ENCODE results near the gene CYBB.

The CYBB gene

DNA sequence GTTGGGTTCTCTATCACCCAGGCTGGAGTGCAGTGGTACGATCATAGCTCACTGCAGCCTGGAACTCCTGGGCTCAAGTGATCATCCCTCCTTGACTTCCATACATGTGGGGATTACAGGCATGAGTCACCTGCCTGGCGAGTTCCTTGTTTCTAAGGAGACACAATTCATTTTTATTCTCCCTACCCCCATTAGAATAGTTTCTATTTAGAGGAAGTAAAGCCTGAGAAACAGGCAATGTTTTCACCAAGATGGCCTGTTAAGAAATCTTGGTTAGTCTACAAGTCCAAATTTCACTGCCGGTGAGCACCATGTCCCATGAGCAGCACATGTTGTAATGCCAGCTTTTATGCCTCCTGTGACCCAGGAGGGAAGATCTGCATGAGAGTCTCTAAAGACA lies 5.7 kb downstream of the CYBB start:
- DNase-seq (ENCODE audit: low read depth, low spot score): peak; percentile 5

DNA sequence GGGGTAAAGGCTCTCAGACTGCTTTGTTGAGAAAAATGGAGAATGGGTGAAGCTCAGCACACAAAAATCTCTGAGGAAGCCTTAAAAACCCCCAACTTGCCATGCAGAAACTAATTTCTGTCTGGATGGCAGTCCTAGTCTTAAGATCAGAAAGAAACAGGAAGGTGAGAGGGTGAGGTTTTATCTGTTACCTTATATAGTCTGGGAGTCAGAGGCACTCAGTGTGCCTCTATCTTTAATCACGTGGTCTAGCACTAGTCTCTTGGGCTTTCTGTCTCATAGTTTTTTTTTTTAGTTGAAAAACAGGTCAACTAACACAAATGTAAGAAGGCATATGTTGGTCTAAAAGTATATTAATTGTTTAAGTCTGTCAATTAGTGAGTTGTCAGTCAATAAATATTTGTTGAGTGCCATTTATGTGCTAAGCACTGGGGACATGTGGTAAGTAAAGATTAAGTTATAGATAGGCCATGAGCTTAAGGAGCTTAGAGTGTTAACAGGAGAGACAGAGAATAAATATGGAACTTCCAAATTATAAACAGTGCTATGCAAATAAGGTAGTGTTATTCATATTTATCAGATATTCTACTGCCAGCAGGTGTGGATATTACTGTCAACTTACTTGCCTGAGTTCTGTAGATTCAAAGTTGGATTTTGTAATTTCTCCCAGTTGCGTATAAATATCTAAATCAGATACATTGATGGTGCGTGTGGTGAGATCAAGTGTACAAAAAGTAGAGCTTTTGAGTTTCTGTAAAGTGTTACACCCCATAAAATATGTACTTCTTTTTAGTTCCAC lies 7.0 kb downstream of the CYBB start:
- no peak for DNase-seq (ENCODE audit: low read depth, low spot score)

GRCh38 chrX:37787423-37787869 lies 7.6 kb downstream of the CYBB start:
- DNase-seq (ENCODE audit: low read depth, low spot score): no peak

- no peak for DNase-seq (ENCODE audit: low read depth, low spot score)
Observed at GRCh38 chrX:37796310-37796709, 16.5 kb downstream of the CYBB start.

- DNase-seq (ENCODE audit: low read depth, low spot score): no peak
Observed at GRCh38 chrX:37796805-37797204, 16.9 kb downstream of the CYBB start.

- no peak for DNase-seq (ENCODE audit: low read depth, low spot score)
Observed at GRCh38 chrX:37799936-37800335, 20.1 kb downstream of the CYBB start.

- no peak for DNase-seq (ENCODE audit: low read depth, low spot score)
Observed at GRCh38 chrX:37800717-37801116, 20.9 kb downstream of the CYBB start.

- no peak for DNase-seq (ENCODE audit: low read depth, low spot score)
Observed at GRCh38 chrX:37802028-37802427, 22.2 kb downstream of the CYBB start.

GRCh38 chrX:37803057-37803456 lies 23.2 kb downstream of the CYBB start:
- no peak for DNase-seq (ENCODE audit: low read depth, low spot score)

DNA sequence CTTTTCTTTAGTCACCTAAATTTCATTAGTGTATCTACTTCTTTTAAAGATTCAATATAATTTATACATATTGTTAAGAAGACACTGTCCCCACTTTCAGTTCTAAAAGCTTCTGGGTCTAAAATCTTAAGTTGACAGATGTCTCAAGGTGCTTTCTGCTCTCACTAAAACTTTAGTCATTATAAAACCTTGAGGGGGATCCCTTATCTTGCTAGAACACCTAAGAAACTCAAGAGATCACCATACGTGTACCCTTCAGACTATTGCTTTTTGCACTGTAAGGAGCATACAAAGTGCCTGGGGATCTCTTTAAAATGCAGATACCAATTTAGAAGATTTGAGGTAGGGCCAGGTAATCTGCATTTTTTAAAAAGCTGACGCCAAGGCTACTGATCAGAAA lies 30.1 kb downstream of the CYBB start:
- DNase-seq (ENCODE audit: low read depth, low spot score): no peak

GRCh38 chrX:37812110-37812509 lies 32.3 kb downstream of the CYBB start:
- no peak for DNase-seq (ENCODE audit: low read depth, low spot score)

GRCh38 chrX:37813570-37813969 lies 33.7 kb downstream of the CYBB start:
- DNase-seq (ENCODE audit: low read depth, low spot score): no peak

DNA sequence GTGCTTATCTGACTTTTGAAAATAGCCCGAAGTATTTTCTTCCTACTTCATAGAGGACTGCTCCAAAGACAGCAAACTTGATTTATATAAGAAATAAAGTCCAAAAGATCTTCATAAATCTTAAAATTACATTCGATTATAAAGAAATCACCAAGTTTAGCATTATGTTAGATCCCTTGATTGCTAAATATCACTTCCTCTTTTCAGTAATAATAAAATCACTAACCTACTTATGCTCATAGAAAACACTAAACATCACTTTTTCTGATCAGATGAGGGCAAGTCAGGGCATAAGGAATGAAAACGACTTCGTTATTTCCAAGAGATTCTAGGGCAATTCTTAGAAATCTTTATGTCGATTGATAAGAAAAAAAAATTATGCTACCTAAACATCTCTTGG lies 35.5 kb downstream of the CYBB start:
- DNase-seq (ENCODE audit: low read depth, low spot score): no peak

GRCh38 chrX:37816766-37817165 lies 36.9 kb downstream of the CYBB start:
- no peak for DNase-seq (ENCODE audit: low read depth, low spot score)

DNA sequence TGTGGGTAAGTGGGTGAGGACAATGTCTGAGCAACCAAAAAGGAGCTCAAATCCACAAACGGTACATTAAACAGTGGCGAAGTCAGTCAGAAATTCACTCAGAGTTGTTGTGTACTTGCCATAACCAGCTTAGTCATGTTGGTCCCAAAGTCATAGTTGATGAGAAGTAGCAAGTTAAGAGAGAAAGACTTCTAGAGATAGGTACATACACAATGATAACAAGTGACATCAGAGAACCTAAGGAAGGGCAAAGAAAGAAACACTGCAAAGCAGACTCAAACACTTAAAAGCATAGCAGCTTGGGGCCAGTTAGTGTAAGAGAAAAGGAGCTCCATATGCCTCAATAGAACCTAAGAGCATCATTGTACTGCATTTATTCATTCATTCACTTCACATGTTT lies 37.3 kb downstream of the CYBB start:
- DNase-seq (ENCODE audit: low read depth, low spot score): no peak

GRCh38 chrX:37817579-37817978 lies 37.7 kb downstream of the CYBB start:
- no peak for DNase-seq (ENCODE audit: low read depth, low spot score)

GRCh38 chrX:37818031-37818430 lies 38.2 kb downstream of the CYBB start:
- DNase-seq (ENCODE audit: low read depth, low spot score): no peak

GRCh38 chrX:37820646-37821045 lies 40.8 kb downstream of the CYBB start:
- no peak for DNase-seq (ENCODE audit: low read depth, low spot score)

DNA sequence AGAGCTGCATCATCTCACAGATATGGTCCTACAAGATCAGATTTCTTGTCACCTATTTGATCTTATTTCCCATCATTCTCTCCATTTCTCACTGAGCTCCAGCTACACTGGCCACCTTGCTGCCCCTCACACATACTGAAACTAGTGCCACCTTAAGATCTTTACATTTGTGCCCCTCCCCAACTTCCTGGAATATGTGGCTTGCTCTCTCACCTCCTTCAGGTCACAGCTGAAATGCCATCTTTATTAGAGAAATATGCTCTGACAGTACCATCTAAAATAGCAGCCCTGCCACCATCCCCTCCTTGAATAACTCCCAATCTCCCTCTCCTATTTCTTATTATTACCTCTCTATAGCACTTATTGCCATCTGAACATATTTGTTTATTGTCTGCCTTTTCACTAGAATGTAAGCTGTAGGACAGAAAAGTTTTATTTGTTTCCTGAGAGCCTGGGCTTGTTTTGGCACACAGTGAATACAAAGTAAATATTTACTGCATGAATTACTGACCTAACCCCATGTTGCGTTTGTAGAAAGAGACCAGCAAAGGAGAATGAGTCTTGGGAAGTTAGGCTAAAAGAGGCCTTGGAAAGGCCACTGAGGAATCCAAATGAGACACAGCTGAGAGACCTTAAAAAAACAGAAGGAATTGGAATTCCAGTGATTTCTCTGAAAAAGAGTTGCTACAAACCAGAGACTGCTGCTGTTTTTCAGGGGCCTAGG lies 44.8 kb downstream of the CYBB start:
- peak; percentile 12 for DNase-seq (ENCODE audit: low read depth, low spot score)

DNA sequence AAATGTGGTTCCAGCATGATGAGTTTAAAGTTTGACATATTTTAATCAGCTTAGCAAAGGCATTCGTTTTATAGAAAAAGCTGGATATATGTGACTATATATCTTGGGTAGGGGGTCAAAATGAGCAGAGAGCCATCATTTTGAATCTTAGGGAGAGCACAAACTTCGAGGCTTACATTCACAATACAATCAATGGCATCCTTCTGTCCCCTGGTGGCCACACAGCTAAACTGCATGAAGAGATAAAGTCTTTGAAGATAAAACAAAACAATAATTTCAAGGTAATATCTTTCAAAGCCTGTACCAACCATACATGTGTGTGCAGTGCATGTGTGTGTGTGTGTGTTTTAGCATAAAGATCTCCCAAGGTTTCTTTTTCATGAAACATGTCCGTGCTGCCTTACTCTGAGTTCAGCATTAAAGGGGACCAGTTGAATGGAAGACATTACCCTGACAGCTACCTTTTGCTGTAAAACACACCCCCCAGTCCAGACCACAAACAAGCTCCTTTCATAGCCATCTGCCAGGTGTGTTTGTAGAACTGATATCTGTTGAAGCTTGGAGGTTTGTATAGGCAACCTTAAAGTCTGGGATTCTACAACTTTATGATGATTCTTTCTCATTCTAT lies 45.5 kb downstream of the CYBB start:
- peak; percentile 55 for DNase-seq (ENCODE audit: low read depth, low spot score)

GRCh38 chrX:37829721-37830120 lies 49.9 kb downstream of the CYBB start:
- no peak for DNase-seq (ENCODE audit: low read depth, low spot score)

DNA sequence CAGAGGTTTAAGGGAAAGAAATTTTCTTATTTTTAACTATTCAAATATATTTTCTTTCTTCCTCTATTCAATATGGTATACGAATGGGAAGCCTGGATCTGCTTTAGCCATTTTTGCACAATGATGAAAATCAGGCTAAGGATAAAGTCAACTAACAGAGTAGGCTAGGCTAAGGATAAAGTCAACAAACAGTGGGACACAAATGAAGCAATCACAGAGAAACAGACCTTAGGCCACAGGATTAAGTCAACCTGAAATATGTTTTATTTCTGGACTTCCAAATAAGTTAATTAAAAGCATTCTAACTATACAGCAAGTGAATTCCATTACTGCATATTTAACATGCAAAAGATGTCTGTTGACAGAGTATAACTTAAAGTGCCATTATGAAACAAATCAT lies 50.5 kb downstream of the CYBB start:
- no peak for DNase-seq (ENCODE audit: low read depth, low spot score)

GRCh38 chrX:37834937-37835336 lies 55.1 kb downstream of the CYBB start:
- no peak for DNase-seq (ENCODE audit: low read depth, low spot score)
